ENCODE results near the gene CES2.

Gene CES2

DNA sequence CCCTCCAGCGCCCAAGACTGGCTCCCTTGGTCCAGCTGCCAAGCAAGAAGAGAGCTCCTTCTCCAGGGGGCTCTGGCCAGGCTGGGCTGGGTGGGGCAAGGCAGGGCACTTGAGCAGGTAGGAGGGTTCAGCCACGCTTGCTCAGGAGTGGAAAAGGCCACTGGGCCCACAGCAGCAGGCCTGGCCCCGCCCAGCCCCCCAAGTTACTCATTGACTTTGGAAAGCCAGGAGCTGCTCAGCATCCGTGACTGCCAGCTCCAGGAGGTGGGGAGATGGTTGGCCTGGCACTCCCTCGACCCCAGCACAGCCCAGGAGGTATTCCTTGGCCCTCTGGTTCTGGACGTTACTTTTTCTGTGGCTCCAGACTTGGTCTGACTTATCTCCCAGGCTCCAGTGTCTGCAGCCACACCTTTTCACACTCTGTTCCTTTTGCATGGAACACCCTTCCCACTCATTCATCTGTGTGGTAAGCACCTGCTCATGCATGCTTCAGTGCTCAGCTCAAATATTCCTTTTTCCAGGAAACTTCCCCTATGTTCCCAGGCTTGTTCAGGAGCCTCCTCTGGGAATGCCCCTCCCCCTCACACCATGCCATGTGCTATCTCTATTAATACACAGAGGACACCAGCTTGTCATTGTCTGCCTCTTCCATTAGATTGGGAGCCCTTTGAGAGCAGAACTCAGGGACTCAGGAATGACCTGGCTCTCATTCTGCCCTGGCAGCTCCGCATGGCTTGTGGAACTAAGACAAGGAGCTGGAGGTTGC lies 16.3 kb upstream of the CES2 start, which contains the start of gene CDH16:
Gene CDH16 (minus strand): TSS at position 83 of the 766 bp plus-strand sequence. CDS start 820 bp downstream, outside the sequence.
- TF ChIP-seq, protein P1, sequence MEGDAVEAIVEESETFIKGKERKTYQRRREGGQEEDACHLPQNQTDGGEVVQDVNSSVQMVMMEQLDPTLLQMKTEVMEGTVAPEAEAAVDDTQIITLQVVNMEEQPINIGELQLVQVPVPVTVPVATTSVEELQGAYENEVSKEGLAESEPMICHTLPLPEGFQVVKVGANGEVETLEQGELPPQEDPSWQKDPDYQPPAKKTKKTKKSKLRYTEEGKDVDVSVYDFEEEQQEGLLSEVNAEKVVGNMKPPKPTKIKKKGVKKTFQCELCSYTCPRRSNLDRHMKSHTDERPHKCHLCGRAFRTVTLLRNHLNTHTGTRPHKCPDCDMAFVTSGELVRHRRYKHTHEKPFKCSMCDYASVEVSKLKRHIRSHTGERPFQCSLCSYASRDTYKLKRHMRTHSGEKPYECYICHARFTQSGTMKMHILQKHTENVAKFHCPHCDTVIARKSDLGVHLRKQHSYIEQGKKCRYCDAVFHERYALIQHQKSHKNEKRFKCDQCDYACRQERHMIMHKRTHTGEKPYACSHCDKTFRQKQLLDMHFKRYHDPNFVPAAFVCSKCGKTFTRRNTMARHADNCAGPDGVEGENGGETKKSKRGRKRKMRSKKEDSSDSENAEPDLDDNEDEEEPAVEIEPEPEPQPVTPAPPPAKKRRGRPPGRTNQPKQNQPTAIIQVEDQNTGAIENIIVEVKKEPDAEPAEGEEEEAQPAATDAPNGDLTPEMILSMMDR (IDR thresholded peaks at IDR 0.05; ENCODE audit: low read depth, low read length, missing control alignments): no peak
- DNase-seq (ENCODE audit: low read depth): no peak
- H3K4me3 ChIP-seq (ENCODE audit: low read depth, low read length): no peak within 1 kb of the TSS

DNA sequence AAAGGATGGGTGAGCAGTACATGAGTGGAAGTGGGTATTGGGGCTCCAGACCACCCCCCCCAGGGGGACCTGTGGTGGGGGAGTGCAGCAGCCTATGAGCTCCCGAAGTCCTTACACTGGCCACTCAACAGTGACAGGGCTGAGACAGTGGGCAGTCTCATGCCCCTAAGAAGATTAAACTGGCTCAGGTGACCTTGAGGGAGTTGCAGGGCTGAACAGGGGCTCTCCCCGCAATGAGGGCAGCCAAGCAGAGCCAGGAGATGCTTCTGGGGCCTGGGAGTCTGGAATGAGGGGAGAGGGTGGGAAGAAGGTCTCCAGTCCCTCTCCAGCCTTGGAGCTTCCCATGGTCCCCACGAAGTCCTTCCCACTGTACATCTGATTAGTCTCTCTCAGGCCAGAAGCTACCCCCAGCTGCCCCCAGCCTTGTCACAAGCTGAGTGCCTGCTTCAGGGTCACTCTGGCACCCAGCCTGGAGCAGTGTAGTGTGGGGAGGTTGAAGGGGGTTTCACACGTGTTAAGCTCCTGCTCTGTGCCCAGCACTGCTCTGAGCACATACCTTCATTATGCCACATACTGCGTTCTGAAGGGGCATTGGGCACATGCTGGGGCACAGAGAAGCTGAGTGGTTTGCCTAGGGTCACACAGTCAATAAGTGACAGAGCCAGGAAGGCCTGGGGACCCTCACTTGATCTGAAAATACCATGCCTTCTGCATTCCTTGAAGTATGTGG lies 15.6 kb upstream of the CES2 start:
- no peak overlapping the region for H3K4me3 ChIP-seq (ENCODE audit: low read depth, low read length)
- DNase-seq (ENCODE audit: low read depth): no peak
- TF ChIP-seq, protein P1 (IDR thresholded peaks at IDR 0.05; ENCODE audit: low read depth, low read length, missing control alignments): no peak

GRCh38 chr16:66920299-66920590 lies 15.1 kb upstream of the CES2 start:
- TF ChIP-seq, protein P1 (IDR thresholded peaks at IDR 0.05; ENCODE audit: low read depth, low read length, missing control alignments): no peak
- no peak for DNase-seq (ENCODE audit: low read depth)
- no peak overlapping the region for H3K4me3 ChIP-seq (ENCODE audit: low read depth, low read length)

DNA sequence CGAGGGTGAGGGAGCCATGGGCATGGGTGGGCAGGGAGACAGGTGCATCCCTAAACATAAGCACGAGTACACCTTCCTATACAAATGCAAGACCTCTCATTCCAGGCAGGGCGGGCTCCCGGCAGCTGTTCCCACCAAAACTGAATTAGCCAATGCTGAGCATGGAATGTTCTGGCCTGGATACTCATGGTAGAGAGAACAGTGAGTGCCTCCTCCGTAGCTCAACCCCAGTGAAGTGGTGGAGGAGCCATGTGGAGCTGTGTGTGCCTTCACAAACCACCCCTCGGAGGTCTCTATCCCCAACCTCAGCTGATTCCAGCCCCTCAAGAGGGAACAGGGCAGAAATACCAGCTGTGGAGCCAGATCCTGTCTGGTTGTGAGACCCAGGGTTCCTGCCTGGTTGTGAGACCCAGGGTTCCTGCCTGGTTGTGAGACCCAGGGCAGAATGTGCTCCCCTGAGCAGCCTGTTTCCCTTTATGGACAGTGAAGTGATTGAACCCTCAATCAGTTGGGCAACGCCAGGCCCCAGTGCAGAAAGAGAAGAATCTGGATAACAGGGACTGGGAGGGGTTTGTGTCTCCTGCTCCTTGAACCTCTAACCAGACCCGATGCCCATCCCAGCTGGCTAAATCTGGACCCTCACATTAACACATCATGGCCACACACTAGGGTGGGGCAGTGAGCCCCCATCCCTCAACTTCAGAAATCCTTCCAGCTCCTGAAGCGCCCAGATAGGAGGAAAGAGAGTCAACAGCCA lies 14.2 kb upstream of the CES2 start:
- H3K4me3 ChIP-seq (ENCODE audit: low read depth, low read length): no peak overlapping the region
- DNase-seq (ENCODE audit: low read depth): no peak
- TF ChIP-seq, protein P1 (IDR thresholded peaks at IDR 0.05; ENCODE audit: low read depth, low read length, missing control alignments): no peak

DNA sequence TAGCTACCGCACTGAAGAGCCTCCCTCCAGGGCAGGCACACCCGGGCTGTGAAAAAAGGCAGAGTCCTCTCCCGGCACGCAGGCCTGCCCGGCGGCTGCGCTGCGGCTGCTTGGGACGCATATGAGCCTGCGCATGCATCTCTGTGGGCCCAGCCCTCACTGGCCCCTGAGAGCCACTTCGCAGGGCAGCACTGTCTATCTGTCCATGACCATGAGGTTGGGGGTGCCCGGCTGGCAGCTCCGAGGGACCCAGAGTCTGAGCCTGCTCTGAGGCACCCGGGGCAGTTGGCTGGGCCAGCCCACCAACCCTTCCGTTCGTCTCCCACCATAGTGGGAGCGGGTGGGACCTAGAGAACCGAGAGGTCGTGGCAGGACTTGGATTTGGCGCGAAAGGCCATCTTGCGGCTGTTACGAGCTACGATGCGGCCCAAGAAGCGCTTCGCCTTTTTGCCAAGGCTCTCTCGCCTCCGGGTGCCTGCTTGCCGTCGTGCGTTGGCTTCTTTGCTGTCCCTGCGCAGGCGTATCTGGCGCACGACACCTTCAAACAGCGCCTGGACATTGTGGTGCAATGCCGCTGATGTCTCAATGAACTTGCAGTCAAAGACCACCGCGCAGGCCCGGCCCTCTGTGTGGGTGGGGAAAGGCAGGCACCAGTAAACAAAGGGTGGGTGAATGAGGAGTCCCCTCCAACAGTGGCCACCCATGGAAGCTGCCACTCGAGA lies 13.4 kb upstream of the CES2 start:
- no peak overlapping the region for H3K4me3 ChIP-seq (ENCODE audit: low read depth, low read length)
- TF ChIP-seq, protein P1 (IDR thresholded peaks at IDR 0.05; ENCODE audit: low read depth, low read length, missing control alignments): no peak
- no peak for DNase-seq (ENCODE audit: low read depth)

- DNase-seq (ENCODE audit: low read depth): no peak
- H3K4me3 ChIP-seq (ENCODE audit: low read depth, low read length): no peak overlapping the region
- TF ChIP-seq, protein P1 (IDR thresholded peaks at IDR 0.05; ENCODE audit: low read depth, low read length, missing control alignments): no peak
These were observed 12.0 kb upstream of the CES2 start for GRCh38 chr16:66923247-66923731.
